Ishikawa (cell line): ENCODE results near the gene SMPD3.

Source experiments
- CEBPB ChIP-seq: IDR thresholded peaks from 2 replicates; pipeline ENCODE4 v1.6.1; 2012
- CREB1 ChIP-seq: IDR thresholded peaks from 2 replicates; pipeline ENCODE4 v1.6.1; 2012; ENCODE audit warnings: low read depth
- EGR1 ChIP-seq: IDR thresholded peaks from 2 replicates; pipeline ENCODE4 v1.6.1; 2012
- EP300 ChIP-seq: IDR thresholded peaks from 2 replicates; pipeline ENCODE4 v1.6.1; 2012; ENCODE audit warnings: borderline replicate concordance
- FOXM1 ChIP-seq: IDR thresholded peaks from 2 replicates; pipeline ENCODE4 v1.6.1; 2012; ENCODE audit warnings: low read depth, borderline replicate concordance
- NFIC ChIP-seq: IDR thresholded peaks from 2 replicates; pipeline ENCODE4 v1.6.1; 2012
- RAD21 ChIP-seq: IDR thresholded peaks from 2 replicates; pipeline ENCODE4 v1.6.1; 2012; ENCODE audit warnings: low read depth
- TAF1 ChIP-seq: IDR thresholded peaks from 2 replicates; pipeline ENCODE4 v1.6.1; 2012; ENCODE audit warnings: low read depth, mild to moderate bottlenecking
- TCF12 ChIP-seq: IDR thresholded peaks from 2 replicates; pipeline ENCODE4 v1.6.1; 2012; ENCODE audit warnings: low read depth
- TEAD4 ChIP-seq: IDR thresholded peaks from 2 replicates; pipeline ENCODE4 v1.6.1; 2012
- YY1 ChIP-seq: IDR thresholded peaks from 2 replicates; pipeline ENCODE4 v1.6.1; 2012; ENCODE audit warnings: low read depth
- ZBTB7A ChIP-seq: IDR thresholded peaks from 2 replicates; pipeline ENCODE4 v1.6.1; 2012; ENCODE audit warnings: low read depth
- TF ChIP-seq, protein P1 (sequence below): IDR thresholded peaks from 2 replicates; pipeline ENCODE4 v1.6.1; 2012
- TF ChIP-seq, protein P2 (sequence below): IDR thresholded peaks from 2 replicates; pipeline ENCODE4 v1.6.1; 2012; ENCODE audit warnings: low read depth, mild to moderate bottlenecking
- TF ChIP-seq, protein P3 (sequence below): IDR thresholded peaks from 2 replicates; pipeline ENCODE4 v1.6.1; 2012

The SMPD3 gene

DNA sequence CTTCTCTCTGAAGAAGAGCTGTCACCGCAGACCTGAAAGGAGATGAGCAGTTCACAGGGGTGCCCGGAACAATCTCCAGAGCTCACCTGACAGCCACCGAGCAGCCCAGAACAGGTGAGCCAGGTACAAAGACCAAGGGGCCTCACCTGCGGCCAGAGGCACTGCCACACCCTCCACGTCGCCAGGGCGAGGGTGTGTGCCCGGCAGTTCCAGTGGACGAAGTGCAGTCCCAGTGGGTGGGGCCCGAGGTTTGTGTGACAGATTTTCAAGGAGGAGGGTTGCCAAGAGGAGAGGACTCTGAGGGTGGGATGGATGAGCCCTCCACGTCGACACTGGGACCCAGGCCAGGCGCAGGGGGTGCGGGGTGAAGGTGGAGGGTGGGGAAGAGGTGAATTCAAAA is 61.7 kb downstream of the SMPD3 start:
- no peak for TF ChIP-seq TAF1
- TF ChIP-seq, protein P1, sequence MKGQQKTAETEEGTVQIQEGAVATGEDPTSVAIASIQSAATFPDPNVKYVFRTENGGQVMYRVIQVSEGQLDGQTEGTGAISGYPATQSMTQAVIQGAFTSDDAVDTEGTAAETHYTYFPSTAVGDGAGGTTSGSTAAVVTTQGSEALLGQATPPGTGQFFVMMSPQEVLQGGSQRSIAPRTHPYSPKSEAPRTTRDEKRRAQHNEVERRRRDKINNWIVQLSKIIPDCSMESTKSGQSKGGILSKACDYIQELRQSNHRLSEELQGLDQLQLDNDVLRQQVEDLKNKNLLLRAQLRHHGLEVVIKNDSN, result no peak
- TF ChIP-seq TEAD4, result no peak
- TF ChIP-seq YY1, result no peak
- no peak for TF ChIP-seq EGR1
- TF ChIP-seq CREB1, result no peak

DNA sequence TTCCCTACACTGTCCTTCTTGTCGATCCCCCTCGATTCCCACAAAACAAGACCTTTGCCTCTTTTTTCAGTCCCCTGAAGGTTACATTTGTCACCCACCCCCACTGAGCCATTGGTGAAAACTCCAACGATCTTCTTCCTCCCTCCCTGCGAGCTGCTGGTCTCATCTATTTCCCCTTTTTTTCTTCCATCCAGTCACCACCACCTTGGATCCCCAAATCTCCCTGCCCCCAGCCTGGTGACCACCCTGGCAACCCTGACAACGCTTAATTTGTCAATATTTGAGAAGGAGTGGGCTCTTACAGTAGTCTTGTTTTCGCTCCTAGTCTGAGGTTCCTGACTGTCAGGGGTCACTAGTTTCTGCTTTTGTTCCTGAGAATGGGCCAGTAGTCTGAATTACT is 62.9 kb downstream of the SMPD3 start:
- TF ChIP-seq TAF1 (no peak), CEBPB (no peak), ZBTB7A (no peak)

DNA sequence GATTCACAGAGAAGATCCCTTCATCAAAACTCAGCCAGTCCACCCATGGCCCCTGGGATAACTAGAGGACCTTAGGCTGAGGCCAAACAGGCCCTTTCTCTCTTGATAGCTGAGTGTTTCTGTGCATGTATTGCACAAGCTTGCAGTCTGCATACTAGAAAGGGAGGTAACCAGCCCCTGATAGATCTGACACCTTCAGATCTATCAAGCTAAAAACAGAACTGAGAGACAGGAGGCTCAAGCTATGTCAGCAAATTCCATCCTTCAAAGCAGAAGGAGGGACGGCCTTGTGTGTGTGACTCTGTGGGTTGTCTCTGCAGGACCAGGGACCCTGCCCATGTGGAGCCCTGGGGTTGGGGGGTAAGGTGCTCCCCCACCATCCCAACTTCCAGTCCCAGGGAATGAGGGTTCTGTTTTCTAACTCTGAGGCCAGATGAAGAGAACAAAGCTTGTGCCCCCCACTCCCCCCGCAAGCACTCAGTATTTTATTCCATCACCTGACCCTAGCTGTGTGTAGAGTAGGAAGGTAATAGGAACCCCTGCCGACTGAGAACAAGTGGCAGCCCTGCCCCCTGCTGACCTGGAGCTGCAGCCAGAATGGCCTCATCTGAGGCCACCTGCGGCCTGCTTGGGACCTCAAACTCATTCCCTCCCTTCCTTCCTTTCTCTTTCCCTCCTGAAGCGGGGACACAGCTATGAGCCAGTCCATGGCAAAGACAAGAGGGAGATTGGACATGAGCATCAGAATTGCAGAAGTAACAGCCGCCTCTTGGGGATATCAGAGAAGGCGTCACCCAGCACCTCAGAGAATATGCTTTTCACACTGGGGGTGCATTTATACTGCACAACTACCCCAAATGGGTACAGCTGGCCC is 63.8 kb downstream of the SMPD3 start:
- 0 out of 2 replicates have a peak, but pooled peaks have one; percentile 41 for TF ChIP-seq YY1
- no peak for TF ChIP-seq FOXM1
- TF ChIP-seq, protein P2, sequence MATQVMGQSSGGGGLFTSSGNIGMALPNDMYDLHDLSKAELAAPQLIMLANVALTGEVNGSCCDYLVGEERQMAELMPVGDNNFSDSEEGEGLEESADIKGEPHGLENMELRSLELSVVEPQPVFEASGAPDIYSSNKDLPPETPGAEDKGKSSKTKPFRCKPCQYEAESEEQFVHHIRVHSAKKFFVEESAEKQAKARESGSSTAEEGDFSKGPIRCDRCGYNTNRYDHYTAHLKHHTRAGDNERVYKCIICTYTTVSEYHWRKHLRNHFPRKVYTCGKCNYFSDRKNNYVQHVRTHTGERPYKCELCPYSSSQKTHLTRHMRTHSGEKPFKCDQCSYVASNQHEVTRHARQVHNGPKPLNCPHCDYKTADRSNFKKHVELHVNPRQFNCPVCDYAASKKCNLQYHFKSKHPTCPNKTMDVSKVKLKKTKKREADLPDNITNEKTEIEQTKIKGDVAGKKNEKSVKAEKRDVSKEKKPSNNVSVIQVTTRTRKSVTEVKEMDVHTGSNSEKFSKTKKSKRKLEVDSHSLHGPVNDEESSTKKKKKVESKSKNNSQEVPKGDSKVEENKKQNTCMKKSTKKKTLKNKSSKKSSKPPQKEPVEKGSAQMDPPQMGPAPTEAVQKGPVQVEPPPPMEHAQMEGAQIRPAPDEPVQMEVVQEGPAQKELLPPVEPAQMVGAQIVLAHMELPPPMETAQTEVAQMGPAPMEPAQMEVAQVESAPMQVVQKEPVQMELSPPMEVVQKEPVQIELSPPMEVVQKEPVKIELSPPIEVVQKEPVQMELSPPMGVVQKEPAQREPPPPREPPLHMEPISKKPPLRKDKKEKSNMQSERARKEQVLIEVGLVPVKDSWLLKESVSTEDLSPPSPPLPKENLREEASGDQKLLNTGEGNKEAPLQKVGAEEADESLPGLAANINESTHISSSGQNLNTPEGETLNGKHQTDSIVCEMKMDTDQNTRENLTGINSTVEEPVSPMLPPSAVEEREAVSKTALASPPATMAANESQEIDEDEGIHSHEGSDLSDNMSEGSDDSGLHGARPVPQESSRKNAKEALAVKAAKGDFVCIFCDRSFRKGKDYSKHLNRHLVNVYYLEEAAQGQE, result no peak
- no peak for TF ChIP-seq TEAD4
- no peak for TF ChIP-seq ZBTB7A
- TF ChIP-seq NFIC, result peak; percentile 36; the same call in 1 of the 2 replicates
- TF ChIP-seq, protein P3, sequence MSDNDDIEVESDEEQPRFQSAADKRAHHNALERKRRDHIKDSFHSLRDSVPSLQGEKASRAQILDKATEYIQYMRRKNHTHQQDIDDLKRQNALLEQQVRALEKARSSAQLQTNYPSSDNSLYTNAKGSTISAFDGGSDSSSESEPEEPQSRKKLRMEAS, result peak; percentile 44
- TF ChIP-seq EGR1, result no peak
- TF ChIP-seq RAD21, result no peak; the same call in 1 of the 2 replicates
- peak; percentile 34; the same call in 1 of the 2 replicates for TF ChIP-seq TCF12
- TF ChIP-seq, protein P1, result peak; percentile 75
- no peak for TF ChIP-seq TAF1
- TF ChIP-seq EP300, result peak; percentile 55; the same call in 1 of the 2 replicates
- no peak for TF ChIP-seq CEBPB
- TF ChIP-seq CREB1, result no peak

DNA sequence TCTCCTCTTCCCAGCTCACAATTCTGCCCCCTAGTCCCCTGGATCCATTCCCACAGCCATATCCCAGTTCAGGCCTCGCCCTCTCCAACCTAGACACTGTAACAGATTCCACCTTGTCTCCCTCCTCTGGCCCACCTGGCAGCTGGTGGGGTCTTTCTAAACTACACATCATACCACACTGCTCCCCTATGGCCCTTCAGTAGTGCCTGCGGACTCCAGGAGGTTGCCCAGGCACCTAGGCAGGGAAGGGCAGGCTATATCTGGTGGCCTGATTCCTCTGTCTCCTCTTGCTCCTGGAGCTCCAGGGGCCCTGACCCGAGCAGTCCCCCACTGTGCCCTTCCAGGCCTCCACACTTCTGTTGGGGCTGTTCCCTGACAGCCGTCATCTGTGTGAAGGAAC is 64.5 kb downstream of the SMPD3 start:
- TF ChIP-seq CEBPB, result no peak
- no peak for TF ChIP-seq EP300
- TF ChIP-seq NFIC, result no peak
- TF ChIP-seq FOXM1, result no peak

DNA sequence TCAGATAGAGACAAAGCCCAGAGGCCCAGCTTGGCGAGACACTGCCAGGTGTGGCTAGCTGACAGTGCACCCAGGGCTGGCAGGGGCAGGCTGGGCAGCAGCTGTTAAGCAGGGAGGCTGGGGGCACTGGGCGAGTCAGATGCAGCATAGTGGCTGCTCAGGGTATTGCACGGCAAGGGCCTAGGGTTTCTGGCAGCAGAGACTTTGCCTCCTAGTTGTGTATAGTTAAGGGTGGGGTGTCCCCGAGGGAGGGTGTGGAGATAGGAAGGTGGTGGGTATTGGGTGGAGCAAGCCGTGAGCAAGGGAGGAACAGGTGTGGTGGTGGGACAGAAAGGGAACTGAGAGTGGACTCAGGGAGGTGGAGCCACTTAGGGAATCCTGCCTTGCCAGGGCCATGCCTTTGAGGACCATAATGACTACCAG is 66.0 kb downstream of the SMPD3 start:
- TF ChIP-seq NFIC, result no peak
- TF ChIP-seq EGR1, result no peak
- TF ChIP-seq EP300, result no peak
- no peak for TF ChIP-seq TAF1
- no peak for TF ChIP-seq CEBPB
- TF ChIP-seq TCF12, result no peak
- TF ChIP-seq RAD21, result no peak
- TF ChIP-seq TEAD4, result no peak
- TF ChIP-seq, protein P3, result no peak
- no peak for TF ChIP-seq YY1
- TF ChIP-seq, protein P2, result no peak
- no peak for TF ChIP-seq ZBTB7A
- no peak for TF ChIP-seq FOXM1
- TF ChIP-seq, protein P1, result no peak

DNA sequence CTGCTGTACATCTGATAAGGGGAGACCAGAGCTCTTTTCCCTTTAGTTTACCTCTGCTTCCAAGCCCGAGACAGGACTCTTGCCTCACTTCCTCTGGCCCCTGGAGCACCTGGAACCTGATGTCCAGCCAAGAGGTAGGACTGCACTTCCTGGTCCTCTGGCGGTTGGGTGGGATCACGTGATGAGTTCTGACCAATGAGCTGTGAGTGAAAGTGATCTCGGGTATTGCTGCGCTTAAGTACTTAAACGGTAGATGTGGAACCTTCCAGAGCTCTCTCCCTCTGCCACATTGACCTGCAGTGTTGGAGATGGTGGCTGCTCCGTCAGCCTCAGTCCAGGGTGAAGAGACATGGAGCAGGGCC is 67.0 kb downstream of the SMPD3 start:
- TF ChIP-seq CEBPB, result no peak
- TF ChIP-seq, protein P1, result peak; percentile 77
